ENCODE measurements around the gene PPP1R37.

PPP1R37 gene

GRCh38 chr19:45169602-45170001 lies 76.6 kb downstream of the PPP1R37 start:
- no peak for ATAC-seq
- TF ChIP-seq TCF4 (CRISPR knock-in tag; IDR thresholded peaks at IDR 0.05; ENCODE audit: borderline replicate concordance) (no peak), ZNF565 (CRISPR knock-in tag; conservative IDR thresholded peaks at IDR 0.05; ENCODE audit: low read depth) (no peak), CSDC2 (CRISPR knock-in tag; IDR thresholded peaks at IDR 0.05) (no peak), TOX (CRISPR knock-in tag; IDR thresholded peaks at IDR 0.05; ENCODE audit: borderline replicate concordance) (no peak), ZFP30 (CRISPR knock-in tag; IDR thresholded peaks at IDR 0.05) (no peak), OSR1 (CRISPR knock-in tag; IDR thresholded peaks at IDR 0.05) (no peak), GLIS3 (CRISPR knock-in tag; IDR thresholded peaks at IDR 0.05) (no peak), ISL1 (CRISPR knock-in tag; IDR thresholded peaks at IDR 0.05) (no peak), RARB (CRISPR knock-in tag; IDR thresholded peaks at IDR 0.05) (no peak), SNAI2 (CRISPR knock-in tag; IDR thresholded peaks at IDR 0.05) (no peak), PPARA (CRISPR knock-in tag; IDR thresholded peaks at IDR 0.05; ENCODE audit: borderline replicate concordance) (no peak), PATZ1 (CRISPR knock-in tag; IDR thresholded peaks at IDR 0.05; ENCODE audit: borderline replicate concordance) (no peak), ZNF70 (CRISPR knock-in tag; IDR thresholded peaks at IDR 0.05) (no peak)
- TF ChIP-seq, protein P1, sequence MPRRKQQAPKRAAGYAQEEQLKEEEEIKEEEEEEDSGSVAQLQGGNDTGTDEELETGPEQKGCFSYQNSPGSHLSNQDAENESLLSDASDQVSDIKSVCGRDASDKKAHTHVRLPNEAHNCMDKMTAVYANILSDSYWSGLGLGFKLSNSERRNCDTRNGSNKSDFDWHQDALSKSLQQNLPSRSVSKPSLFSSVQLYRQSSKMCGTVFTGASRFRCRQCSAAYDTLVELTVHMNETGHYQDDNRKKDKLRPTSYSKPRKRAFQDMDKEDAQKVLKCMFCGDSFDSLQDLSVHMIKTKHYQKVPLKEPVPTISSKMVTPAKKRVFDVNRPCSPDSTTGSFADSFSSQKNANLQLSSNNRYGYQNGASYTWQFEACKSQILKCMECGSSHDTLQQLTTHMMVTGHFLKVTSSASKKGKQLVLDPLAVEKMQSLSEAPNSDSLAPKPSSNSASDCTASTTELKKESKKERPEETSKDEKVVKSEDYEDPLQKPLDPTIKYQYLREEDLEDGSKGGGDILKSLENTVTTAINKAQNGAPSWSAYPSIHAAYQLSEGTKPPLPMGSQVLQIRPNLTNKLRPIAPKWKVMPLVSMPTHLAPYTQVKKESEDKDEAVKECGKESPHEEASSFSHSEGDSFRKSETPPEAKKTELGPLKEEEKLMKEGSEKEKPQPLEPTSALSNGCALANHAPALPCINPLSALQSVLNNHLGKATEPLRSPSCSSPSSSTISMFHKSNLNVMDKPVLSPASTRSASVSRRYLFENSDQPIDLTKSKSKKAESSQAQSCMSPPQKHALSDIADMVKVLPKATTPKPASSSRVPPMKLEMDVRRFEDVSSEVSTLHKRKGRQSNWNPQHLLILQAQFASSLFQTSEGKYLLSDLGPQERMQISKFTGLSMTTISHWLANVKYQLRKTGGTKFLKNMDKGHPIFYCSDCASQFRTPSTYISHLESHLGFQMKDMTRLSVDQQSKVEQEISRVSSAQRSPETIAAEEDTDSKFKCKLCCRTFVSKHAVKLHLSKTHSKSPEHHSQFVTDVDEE (CRISPR knock-in tag; IDR thresholded peaks at IDR 0.05), result no peak
- TF ChIP-seq, protein P2, sequence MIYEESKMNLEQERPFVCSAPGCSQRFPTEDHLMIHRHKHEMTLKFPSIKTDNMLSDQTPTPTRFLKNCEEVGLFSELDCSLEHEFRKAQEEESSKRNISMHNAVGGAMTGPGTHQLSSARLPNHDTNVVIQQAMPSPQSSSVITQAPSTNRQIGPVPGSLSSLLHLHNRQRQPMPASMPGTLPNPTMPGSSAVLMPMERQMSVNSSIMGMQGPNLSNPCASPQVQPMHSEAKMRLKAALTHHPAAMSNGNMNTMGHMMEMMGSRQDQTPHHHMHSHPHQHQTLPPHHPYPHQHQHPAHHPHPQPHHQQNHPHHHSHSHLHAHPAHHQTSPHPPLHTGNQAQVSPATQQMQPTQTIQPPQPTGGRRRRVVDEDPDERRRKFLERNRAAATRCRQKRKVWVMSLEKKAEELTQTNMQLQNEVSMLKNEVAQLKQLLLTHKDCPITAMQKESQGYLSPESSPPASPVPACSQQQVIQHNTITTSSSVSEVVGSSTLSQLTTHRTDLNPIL (CRISPR knock-in tag; IDR thresholded peaks at IDR 0.05; ENCODE audit: low read depth), result no peak

GRCh38 chr19:45170146-45171106 lies 77.4 kb downstream of the PPP1R37 start:
- no peak for TF ChIP-seq ZFP3 (CRISPR knock-in tag; IDR thresholded peaks at IDR 0.05)
- no peak for TF ChIP-seq ZC3H10 (CRISPR knock-in tag; IDR thresholded peaks at IDR 0.05)
- TF ChIP-seq ZNF70 (CRISPR knock-in tag; IDR thresholded peaks at IDR 0.05), result no peak
- TF ChIP-seq, protein P1 (CRISPR knock-in tag; IDR thresholded peaks at IDR 0.05), result no peak
- TF ChIP-seq SNAI2 (CRISPR knock-in tag; IDR thresholded peaks at IDR 0.05), result no peak
- TF ChIP-seq, protein P3, sequence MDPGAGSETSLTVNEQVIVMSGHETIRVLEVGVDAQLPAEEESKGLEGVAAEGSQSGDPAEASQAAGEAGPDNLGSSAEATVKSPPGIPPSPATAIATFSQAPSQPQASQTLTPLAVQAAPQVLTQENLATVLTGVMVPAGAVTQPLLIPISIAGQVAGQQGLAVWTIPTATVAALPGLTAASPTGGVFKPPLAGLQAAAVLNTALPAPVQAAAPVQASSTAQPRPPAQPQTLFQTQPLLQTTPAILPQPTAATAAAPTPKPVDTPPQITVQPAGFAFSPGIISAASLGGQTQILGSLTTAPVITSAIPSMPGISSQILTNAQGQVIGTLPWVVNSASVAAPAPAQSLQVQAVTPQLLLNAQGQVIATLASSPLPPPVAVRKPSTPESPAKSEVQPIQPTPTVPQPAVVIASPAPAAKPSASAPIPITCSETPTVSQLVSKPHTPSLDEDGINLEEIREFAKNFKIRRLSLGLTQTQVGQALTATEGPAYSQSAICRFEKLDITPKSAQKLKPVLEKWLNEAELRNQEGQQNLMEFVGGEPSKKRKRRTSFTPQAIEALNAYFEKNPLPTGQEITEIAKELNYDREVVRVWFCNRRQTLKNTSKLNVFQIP (CRISPR knock-in tag; IDR thresholded peaks at IDR 0.05; ENCODE audit: borderline replicate concordance, low read depth), result no peak
- TF ChIP-seq CSDC2 (CRISPR knock-in tag; IDR thresholded peaks at IDR 0.05), result no peak
- no peak for TF ChIP-seq ZNF565 (CRISPR knock-in tag; conservative IDR thresholded peaks at IDR 0.05; ENCODE audit: low read depth)
- TF ChIP-seq, protein P4, sequence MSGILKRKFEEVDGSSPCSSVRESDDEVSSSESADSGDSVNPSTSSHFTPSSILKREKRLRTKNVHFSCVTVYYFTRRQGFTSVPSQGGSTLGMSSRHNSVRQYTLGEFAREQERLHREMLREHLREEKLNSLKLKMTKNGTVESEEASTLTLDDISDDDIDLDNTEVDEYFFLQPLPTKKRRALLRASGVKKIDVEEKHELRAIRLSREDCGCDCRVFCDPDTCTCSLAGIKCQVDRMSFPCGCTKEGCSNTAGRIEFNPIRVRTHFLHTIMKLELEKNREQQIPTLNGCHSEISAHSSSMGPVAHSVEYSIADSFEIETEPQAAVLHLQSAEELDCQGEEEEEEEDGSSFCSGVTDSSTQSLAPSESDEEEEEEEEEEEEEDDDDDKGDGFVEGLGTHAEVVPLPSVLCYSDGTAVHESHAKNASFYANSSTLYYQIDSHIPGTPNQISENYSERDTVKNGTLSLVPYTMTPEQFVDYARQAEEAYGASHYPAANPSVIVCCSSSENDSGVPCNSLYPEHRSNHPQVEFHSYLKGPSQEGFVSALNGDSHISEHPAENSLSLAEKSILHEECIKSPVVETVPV (CRISPR knock-in tag; IDR thresholded peaks at IDR 0.05), result no peak
- TF ChIP-seq PATZ1 (CRISPR knock-in tag; IDR thresholded peaks at IDR 0.05; ENCODE audit: borderline replicate concordance), result no peak
- ATAC-seq, result no peak
